Spleen (tissue), 11 donors: ENCODE data around the gene GATA2. TPM values are rescaled to one million over a fixed set of nuclear protein-coding genes. Genes with fewer than 3 reads are reported as not detected.

ENCODE experiments used
- DNase-seq: peaks from one replicate; pipeline ENCODE4 v3.0.0-alpha.2; 2020
- H3K27ac ChIP-seq, 8 donors: fragments of 200-600 bp; sonication (generic) in 7 of 8; 1 replicate in 4 of 8; 2 replicates in 4 of 8; pipeline versions ENCODE4 v1.5.0 to v1.8.0; 2016 to 2021; ENCODE audit warnings: inconsistent platforms in 4 of 8, mild to moderate bottlenecking in 4 of 8, moderate library complexity in 1 of 8
- H3K27me3 ChIP-seq, 7 donors: fragments of 200-600 bp; sonication (generic) in 6 of 7; replicated peaks in 1 of 7; 1 replicate in 4 of 7; 2 replicates in 3 of 7; pipeline versions ENCODE4 v1.5.0 to v1.8.0; 2016 to 2021; ENCODE audit warnings: inconsistent platforms in 3 of 7, mild to moderate bottlenecking in 1 of 7
- H3K36me3 ChIP-seq, 6 donors: fragments of 200-600 bp; sonication (generic) in 5 of 6; 1 replicate in 4 of 6; 2 replicates in 2 of 6; pipeline versions ENCODE4 v1.5.0 to v1.8.0; 2016 to 2021; ENCODE audit warnings: inconsistent platforms in 2 of 6
- H3K4me1 ChIP-seq, 6 donors: fragments of 200-600 bp; sonication (generic) in 5 of 6; 1 replicate in 3 of 6; 2 replicates in 3 of 6; pipeline versions ENCODE4 v1.5.0 to v1.8.0; 2016 to 2021; ENCODE audit warnings: inconsistent platforms in 3 of 6
- H3K4me3 ChIP-seq, 8 donors: fragments of 200-600 bp; sonication (generic) in 7 of 8; 1 replicate in 4 of 8; 2 replicates in 4 of 8; pipeline versions ENCODE4 v1.5.0 to v1.8.0; 2016 to 2021; ENCODE audit warnings: inconsistent platforms in 4 of 8, mild to moderate bottlenecking in 4 of 8, moderate library complexity in 2 of 8
- H3K9me3 ChIP-seq, 8 donors: fragments of 200-600 bp; sonication (generic) in 7 of 8; 1 replicate in 4 of 8; 2 replicates in 4 of 8; pipeline versions ENCODE4 v1.5.0 to v1.8.0; 2016 to 2021; ENCODE audit warnings: inconsistent platforms in 4 of 8
- CTCF ChIP-seq, 11 experiments: fragments of 200-600 bp in 7 of 11; fragments of 450-650 bp in 4 of 11; sonication (generic) in 4 of 11; IDR thresholded peaks in 8 of 11; conservative IDR thresholded peaks in 3 of 11; 1 replicate in 7 of 11; 2 replicates in 4 of 11; pipeline versions ENCODE4 v1.4.0 to v1.8.0; 2016 to 2021; ENCODE audit warnings: antibody characterized with exemption in 11 of 11, inconsistent platforms in 4 of 11, mild to moderate bottlenecking in 1 of 11
- POLR2A ChIP-seq, 3 donors: fragments of 450-650 bp; IDR thresholded peaks; one replicate each; pipeline ENCODE4 v1.5.1; 2017; ENCODE audit warnings: antibody characterized with exemption in 3 of 3, mild to moderate bottlenecking in 1 of 3
- POLR2AphosphoS5 ChIP-seq, 3 donors: sonication (generic); formaldehyde crosslinking; IDR thresholded peaks; one replicate each; pipeline ENCODE4 v1.5.1; 2017; ENCODE audit warnings: antibody characterized with exemption in 3 of 3
- WGBS, 5 donors: extraction: QIAGEN DNeasy Blood & Tissue Kit in 3 of 5; methylation state at CpG; one replicate each; pipeline versions ENCODE4 v1.1.5 to v1.1.7; 2013 to 2018; 5-methylcytosine and 5-hydroxymethylcytosine counted together
- intact Hi-C: fragments of 100-400 bp; cut with DNase I; formaldehyde crosslinking; loops from one replicate; pipeline ENCODE4 v1.15.0; 2023; ENCODE audit warnings: low total_unique reads
- polyA plus RNA-seq, 3 donors: library from polyadenylated mRNA; stranded (reverse); fragments of 200-250 nt; gene quantifications; one replicate each; pipeline ENCODE4 v1.2.1, GENCODE V29; 2013
- total RNA-seq, 7 donors: library from RNA; depleted of rRNA in 3 of 7; stranded (reverse); fragments of >200 nt in 3 of 7; fragmentation: NEBNext Ultra II Directional in 4 of 7; extraction: Animal tissue kit (Norgen Biotek cat#: 25700) in 4 of 7; gene quantifications; one replicate each; pipeline versions ENCODE4 v1.1.0 to v1.2.1, GENCODE V29; 2016 to 2021
- donor health status: healthy with polysubstance abuse.
- donor health status: DM: no; HTN: no; CAD: no; lungs with moderate emphysema.
- donor health status: DM: no; HTN: no; CAD: no.
- donor health status: Bipolar disorder and iron deficiency.
- donor health status: healthy.
- donor health status: DM: no; HTN: no; CAD: no.
- donor health status: DM: yes; HTN: yes; CAD: no.

The GATA2 gene
- total and polyA plus RNA-seq, 10 donors = 2.2 to 28.6 (median 17.0) TPM

DNA sequence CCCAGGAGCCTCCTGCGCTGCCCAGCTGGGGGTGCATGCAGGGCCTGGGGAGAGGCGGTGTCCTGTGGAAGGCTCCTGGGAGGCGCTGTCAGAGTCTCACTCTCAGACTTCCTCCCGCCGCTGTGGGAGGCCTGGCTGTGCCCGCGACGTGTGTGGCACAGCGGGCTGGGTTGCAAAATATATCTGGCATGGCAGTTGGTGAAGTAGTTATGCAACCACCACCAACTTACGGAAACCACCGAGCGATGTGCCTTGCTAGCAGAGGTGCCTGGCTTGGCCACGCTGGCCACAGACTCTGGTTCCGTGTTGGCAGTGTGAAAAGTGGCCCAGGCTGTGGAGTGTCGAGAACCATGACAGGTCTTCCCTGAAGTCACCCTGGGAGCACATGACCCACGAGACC, 30.6 kb upstream of the GATA2 start:
- H3K4me3 ChIP-seq = no peak overlapping the region
- no peak for DNase-seq
- peaks cover 0 to 5% (median 0%) of the 10 kb centered on the region in 6 donors for H3K4me1 ChIP-seq
- H3K9me3 ChIP-seq = no peaks in the 10 kb centered on the region
- H3K27ac ChIP-seq = no peak overlapping the region
- H3K27me3 ChIP-seq = peaks cover 0 to 11% (median 0%) of the 10 kb centered on the region in 7 donors
- 56 to 90% (median 61%) methylated on average over 3 to 16 of the region's 16 CpGs for WGBS, 5 donors
- intact Hi-C loops = no loop called here
- no peak for TF ChIP-seq CTCF (IDR thresholded peaks at IDR 0.05 in 8 of 11, conservative IDR thresholded peaks at IDR 0.05 in 3 of 11)
- TF ChIP-seq POLR2AphosphoS5 (IDR thresholded peaks at IDR 0.05) = no peak
- no peak for TF ChIP-seq POLR2A (IDR thresholded peaks at IDR 0.05)
- no peaks in the 10 kb centered on the region for H3K36me3 ChIP-seq

DNA sequence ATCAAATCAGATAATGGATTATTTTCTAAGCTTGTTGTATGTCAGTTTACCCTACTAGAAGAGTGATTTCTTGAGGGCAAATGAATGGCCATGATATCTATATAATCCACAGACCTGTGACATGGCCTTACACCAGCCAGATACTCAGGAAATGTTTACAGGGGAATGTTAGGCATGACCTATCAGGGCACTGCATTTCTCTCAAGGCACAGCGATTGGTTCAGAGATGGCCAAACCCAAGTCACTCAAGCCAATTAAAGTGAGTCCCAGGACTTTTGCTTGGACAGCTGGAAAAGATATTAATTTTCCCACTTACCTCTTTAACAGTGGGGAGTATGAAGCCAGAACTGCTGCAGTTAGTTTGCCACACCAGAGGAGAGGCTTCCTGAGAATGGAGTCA, 28.7 kb upstream of the GATA2 start:
- H3K27ac ChIP-seq = no peak overlapping the region
- 81 to 100% (median 92%) methylated on average over 1 of the region's 1 CpG for WGBS, 5 donors
- H3K4me1 ChIP-seq = peaks cover 0 to 5% (median 0%) of the 10 kb centered on the region in 6 donors
- no peak for TF ChIP-seq CTCF (IDR thresholded peaks at IDR 0.05 in 8 of 11, conservative IDR thresholded peaks at IDR 0.05 in 3 of 11)
- TF ChIP-seq POLR2AphosphoS5 (IDR thresholded peaks at IDR 0.05) = no peak
- TF ChIP-seq POLR2A (IDR thresholded peaks at IDR 0.05) = no peak
- H3K27me3 ChIP-seq = peaks cover 0 to 27% (median 0%) of the 10 kb centered on the region in 7 donors
- H3K9me3 ChIP-seq = no peaks in the 10 kb centered on the region
- intact Hi-C loops = no loop called here
- no peak overlapping the region for H3K4me3 ChIP-seq
- H3K36me3 ChIP-seq = no peaks in the 10 kb centered on the region
- no peak for DNase-seq

- H3K27me3 ChIP-seq = peaks cover 0 to 27% (median 0%) of the 10 kb centered on the region in 7 donors
- intact Hi-C loops = no loop called here
- H3K4me3 ChIP-seq = no peak overlapping the region
- H3K36me3 ChIP-seq = no peaks in the 10 kb centered on the region
- no peak for DNase-seq
- no peak for TF ChIP-seq CTCF (IDR thresholded peaks at IDR 0.05 in 8 of 11, conservative IDR thresholded peaks at IDR 0.05 in 3 of 11)
- TF ChIP-seq POLR2AphosphoS5 (IDR thresholded peaks at IDR 0.05) = no peak
- TF ChIP-seq POLR2A (IDR thresholded peaks at IDR 0.05) = no peak
- WGBS, 5 donors = 81 to 87% (median 84%) methylated on average over 12 of the region's 12 CpGs
- peaks cover 0 to 14% (median 11%) of the 10 kb centered on the region in 8 donors for H3K9me3 ChIP-seq
- H3K27ac ChIP-seq = no peak overlapping the region
- H3K4me1 ChIP-seq = peaks cover 0 to 5% (median 0%) of the 10 kb centered on the region in 6 donors
Measured at GRCh38 chr3:128518587-128519490, 25.8 kb upstream of the GATA2 start.

DNA sequence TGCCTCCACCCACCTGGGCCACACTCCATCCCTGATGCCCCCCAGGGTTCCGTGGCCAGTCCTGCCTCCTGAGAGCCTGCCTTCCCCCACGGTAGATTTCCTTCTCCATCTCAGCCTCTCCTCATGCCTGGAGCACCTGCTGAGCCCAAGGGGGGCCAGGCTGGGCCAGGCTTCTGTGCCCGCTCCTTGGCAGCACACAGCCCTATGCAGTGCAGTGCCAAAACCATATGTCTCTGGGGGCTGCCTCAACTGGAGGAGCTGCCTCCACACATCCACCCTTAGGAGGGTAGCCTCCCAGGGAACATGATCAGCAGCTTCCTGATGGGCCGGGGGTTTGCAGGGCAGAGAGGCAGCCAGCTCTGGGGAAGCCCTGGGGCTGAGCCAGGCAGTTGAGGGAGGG, 24.6 kb upstream of the GATA2 start:
- 59 to 82% (median 75%) methylated on average over 3 to 4 of the region's 4 CpGs for WGBS, 5 donors
- TF ChIP-seq POLR2AphosphoS5 (IDR thresholded peaks at IDR 0.05) = no peak
- no peak for TF ChIP-seq CTCF (IDR thresholded peaks at IDR 0.05 in 8 of 11, conservative IDR thresholded peaks at IDR 0.05 in 3 of 11)
- no peak for TF ChIP-seq POLR2A (IDR thresholded peaks at IDR 0.05)
- H3K9me3 ChIP-seq = peaks cover 0 to 21% (median 15%) of the 10 kb centered on the region in 8 donors
- no peak for DNase-seq
- no peak overlapping the region for H3K4me3 ChIP-seq
- no peak overlapping the region for H3K27ac ChIP-seq
- H3K4me1 ChIP-seq = no peaks in the 10 kb centered on the region
- peaks cover 0 to 27% (median 0%) of the 10 kb centered on the region in 7 donors for H3K27me3 ChIP-seq
- intact Hi-C loops = no loop called here
- no peaks in the 10 kb centered on the region for H3K36me3 ChIP-seq
